ENCODE measurements around the gene NEMP1.

DNA sequence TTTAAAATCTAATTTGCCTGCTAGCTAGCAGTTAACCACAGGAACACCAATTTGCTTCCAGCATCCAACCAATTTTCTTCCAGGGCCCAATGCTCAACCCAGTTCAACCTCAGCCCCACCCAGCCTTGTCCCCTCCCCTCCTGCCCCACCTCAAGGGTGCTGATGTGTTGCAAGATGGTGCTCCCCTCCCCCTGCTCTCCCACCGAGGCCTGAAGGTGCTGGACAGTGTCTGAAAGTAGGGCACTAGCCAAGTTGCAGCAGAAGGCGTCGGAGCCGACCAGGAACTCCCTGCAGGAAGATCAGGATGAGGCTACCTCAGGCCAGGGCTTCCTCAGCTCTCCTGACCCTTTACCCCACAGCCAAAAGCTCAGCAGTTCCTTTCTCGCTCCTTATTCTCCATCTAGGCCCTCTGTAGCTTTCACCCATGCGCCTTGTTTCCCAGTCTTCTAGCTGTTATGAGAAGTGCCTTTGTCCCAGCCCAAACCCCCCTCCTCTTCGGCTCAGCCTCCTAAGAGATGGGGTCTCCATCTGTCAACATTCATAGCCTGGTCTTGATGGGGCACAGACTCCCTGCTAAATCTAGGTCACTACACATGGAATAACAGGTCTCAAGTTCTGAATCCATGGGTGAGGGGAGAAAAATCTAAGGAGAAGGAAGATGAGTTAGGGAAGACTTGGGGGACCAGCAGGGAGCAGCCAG lies 29.0 kb upstream of the NEMP1 start:
- no peak for TF ChIP-seq EZH2 (IDR thresholded peaks at IDR 0.05)
- TF ChIP-seq POLR2AphosphoS5 (IDR thresholded peaks at IDR 0.05; ENCODE audit: borderline replicate concordance, low read depth, low read length), result no peak
